GM18873 (cell line): ENCODE data around the gene OR52B2.

Experiments used
- ATAC-seq: cut with Tn5 transposase; IDR thresholded peaks from one replicate; pipeline ENCODE4 v1.9.1; 2021; ENCODE audit warnings: mild to moderate bottlenecking, moderate library complexity, moderate number of reproducible peaks; ENCODE audit not compliant: unreplicated experiment, low FRiP score

The OR52B2 gene

GRCh38 chr11:6170226-6170625, at the start of gene OR52B2:
Gene OR52B2, minus strand, starts transcription at chr11:6170326. Its CDS starts 0 bp downstream, at chr11:6170326.
- ATAC-seq, result no peak

- no peak for ATAC-seq
Observed at GRCh38 chr11:6219359-6219758, 49.2 kb upstream of the OR52B2 start.

GRCh38 chr11:6217722-6218121, 47.6 kb upstream of the OR52B2 start:
- no peak for ATAC-seq

- ATAC-seq, result no peak
Observed at GRCh38 chr11:6216501-6216900, 46.4 kb upstream of the OR52B2 start.

- no peak for ATAC-seq
Observed at GRCh38 chr11:6214530-6214929, 44.4 kb upstream of the OR52B2 start.

- no peak for ATAC-seq
Observed at GRCh38 chr11:6210274-6210955, 40.3 kb upstream of the OR52B2 start.

GRCh38 chr11:6209801-6210200, 39.7 kb upstream of the OR52B2 start:
- ATAC-seq, result no peak

- ATAC-seq, result no peak
Observed at GRCh38 chr11:6206456-6207180, 36.5 kb upstream of the OR52B2 start.

GRCh38 chr11:6205366-6205765, 35.2 kb upstream of the OR52B2 start, which contains the start of gene C11orf42:
Gene C11orf42, plus strand, starts transcription at chr11:6205557. Its CDS starts 59 bp downstream, at chr11:6205616.
- ATAC-seq, result no peak

GRCh38 chr11:6204706-6205105, 34.6 kb upstream of the OR52B2 start:
- no peak for ATAC-seq

GRCh38 chr11:6203327-6203726, 33.2 kb upstream of the OR52B2 start:
- ATAC-seq, result peak; percentile 88

- no peak for ATAC-seq
Observed at GRCh38 chr11:6202041-6202440, 31.9 kb upstream of the OR52B2 start.

- no peak for ATAC-seq
Observed at GRCh38 chr11:6201481-6201880, 31.4 kb upstream of the OR52B2 start.

GRCh38 chr11:6200975-6201374, 30.8 kb upstream of the OR52B2 start:
- no peak for ATAC-seq

- ATAC-seq, result no peak
Observed at GRCh38 chr11:6199174-6199810, 29.2 kb upstream of the OR52B2 start, which contains the start of gene OR52W1. Gene OR52W1, plus strand, starts transcription at chr11:6199224. Its CDS starts 0 bp downstream, at chr11:6199224.

- ATAC-seq, result no peak
Observed at GRCh38 chr11:6197466-6198200, 27.5 kb upstream of the OR52B2 start.

- peak; percentile 76 for ATAC-seq
Observed at GRCh38 chr11:6196396-6196795, 26.3 kb upstream of the OR52B2 start.

- no peak for ATAC-seq
Observed at GRCh38 chr11:6194065-6194581, 24.0 kb upstream of the OR52B2 start.

- ATAC-seq, result no peak
Observed at GRCh38 chr11:6191742-6192141, 21.6 kb upstream of the OR52B2 start.

GRCh38 chr11:6175440-6175839, 5.3 kb upstream of the OR52B2 start:
- ATAC-seq, result no peak
